HCT116 (cell line): ENCODE data around the gene PISD. TPM values are rescaled to one million over a fixed set of nuclear protein-coding genes. Genes with fewer than 3 reads are reported as not detected.

Source experiments
- ATAC-seq: fragments of 200-7000 bp; cut with Tn5 transposase; 2 replicates; pipeline ENCODE4 v1.9.1; 2020; ENCODE audit warnings: mild to moderate bottlenecking, moderate library complexity
- BruUV-seq: library from RNA; stranded (reverse); fragments of 400-500 nt; replicated peaks from 2 replicates; lab custom pipeline; 2021; lab: Mats Ljungman, UMichigan
- CTCF ChIA-PET: fragments of 300-600 bp; sonication (Branson Sonifier 250); formaldehyde crosslinking; loops from one replicate; lab custom pipeline; 2021; ENCODE audit warnings: antibody characterized with exemption; lab: Charles Lee
- POLR2A ChIA-PET: fragments of 300-600, 350-600 bp; sonication (Branson Sonifier 250); formaldehyde crosslinking; loops from one replicate; lab custom pipeline; 2021; ENCODE audit warnings: antibody characterized with exemption; lab: Charles Lee
- RAD21 ChIA-PET, 2 experiments: fragments of 300-600 bp; sonication (Branson Sonifier 250); formaldehyde crosslinking; loops; one replicate each; lab custom pipeline; 2023; ENCODE audit warnings: low total read pairs in 2 of 2; ENCODE audit not compliant: uncharacterized antibody in 2 of 2, unreplicated experiment in 2 of 2, low non-redundant PET in 1 of 2; lab: Charles Lee
- DNase-seq: peaks from one replicate; pipeline ENCODE4 v3.0.0-alpha.2; 2010; ENCODE audit warnings: low read depth, low spot score
- H2AFZ ChIP-seq: fragments of 200-600 bp; shearing (Covaris generic), sonication (generic); 2 replicates; pipeline ENCODE4 v1.6.1; 2017; ENCODE audit warnings: low read depth, mixed run types, mixed read lengths, antibody characterized with exemption, low read length; ENCODE audit not compliant: poor library complexity, severe bottlenecking
- H3K27ac ChIP-seq: 2 replicates; pipeline ENCODE4 v1.5.1; 2012; ENCODE audit warnings: low read depth, low read length
- H3K27me3 ChIP-seq: fragments of 200-600 bp; sonication (generic); 2 replicates; pipeline ENCODE4 v1.6.1; 2016; ENCODE audit warnings: mixed run types, low read length, mixed read lengths; ENCODE audit not compliant: insufficient read depth
- H3K36me3 ChIP-seq, 2 experiments: fragments of 200-500 bp in 1 of 2; fragments of 200-600 bp in 1 of 2; sonication (Bioruptor generic) in 1 of 2; sonication (generic) in 1 of 2; 2 replicates each; pipeline versions ENCODE4 v1.5.1 to v1.6.1; 2014 to 2016; ENCODE audit warnings: low read length in 2 of 2, inconsistent platforms in 1 of 2, mixed read lengths in 1 of 2, mixed run types in 1 of 2; ENCODE audit not compliant: insufficient read depth in 2 of 2, control insufficient read depth in 1 of 2
- H3K4me1 ChIP-seq, 2 experiments: fragments of 200-600 bp in 1 of 2; sonication (generic) in 1 of 2; 2 replicates each; pipeline versions ENCODE4 v1.5.1 to v1.6.1; 2012 to 2017; ENCODE audit warnings: low read length in 2 of 2, inconsistent platforms in 1 of 2, mild to moderate bottlenecking in 1 of 2, mixed read lengths in 1 of 2, mixed run types in 1 of 2, moderate library complexity in 1 of 2; ENCODE audit not compliant: insufficient read depth in 2 of 2, control insufficient read depth in 1 of 2
- H3K4me2 ChIP-seq: fragments of 200-600 bp; sonication (generic); 2 replicates; pipeline ENCODE4 v1.6.1; 2017; ENCODE audit warnings: mixed run types, low read length, mixed read lengths
- H3K4me3 ChIP-seq, 2 experiments: fragments of 200-600 bp in 1 of 2; sonication (generic) in 1 of 2; replicated peaks in 1 of 2; 2 replicates each; pipeline ENCODE4 v1.5.1; 2011 to 2016; ENCODE audit warnings: low read length in 2 of 2, control low read depth in 1 of 2, low read depth in 1 of 2, mild to moderate bottlenecking in 1 of 2, mixed read lengths in 1 of 2, mixed run types in 1 of 2
- H3K79me2 ChIP-seq: fragments of 200-600 bp; sonication (generic); 2 replicates; pipeline ENCODE4 v1.6.1; 2017; ENCODE audit warnings: mild to moderate bottlenecking, mixed run types, low read length, moderate library complexity, mixed read lengths; ENCODE audit not compliant: insufficient read depth
- H3K9ac ChIP-seq: fragments of 200-600 bp; sonication (generic); 2 replicates; pipeline ENCODE4 v1.6.1; 2016; ENCODE audit warnings: low read length, mixed read lengths
- H3K9me2 ChIP-seq: fragments of 200-600 bp; sonication (generic), shearing (Covaris generic); 2 replicates; pipeline ENCODE4 v1.6.1; 2017; ENCODE audit warnings: mixed run types, mild to moderate bottlenecking, moderate library complexity; ENCODE audit not compliant: insufficient read depth
- H3K9me3 ChIP-seq, 2 experiments: fragments of 200-500 bp in 1 of 2; fragments of 200-600 bp in 1 of 2; sonication (Bioruptor generic) in 1 of 2; sonication (generic) in 1 of 2; 2 replicates each; pipeline ENCODE4 v1.6.1; 2014 to 2017; ENCODE audit warnings: low read length in 2 of 2, mixed read lengths in 2 of 2, inconsistent platforms in 1 of 2, low read depth in 1 of 2, mild to moderate bottlenecking in 1 of 2, mixed run types in 1 of 2, moderate library complexity in 1 of 2; ENCODE audit not compliant: control insufficient read depth in 1 of 2, insufficient read depth in 1 of 2
- H4K20me1 ChIP-seq: fragments of 200-600 bp; sonication (generic), shearing (Covaris generic); 2 replicates; pipeline ENCODE4 v1.6.1; 2017; ENCODE audit warnings: mixed run types, mild to moderate bottlenecking, moderate library complexity; ENCODE audit not compliant: insufficient read depth
- ATF3 ChIP-seq: IDR thresholded peaks from 2 replicates; pipeline ENCODE4 v1.6.1; 2012
- CBX3 ChIP-seq: IDR thresholded peaks from 2 replicates; pipeline ENCODE4 v1.6.1; 2012; ENCODE audit warnings: low read depth
- CEBPB ChIP-seq: IDR thresholded peaks from 2 replicates; pipeline ENCODE4 v1.6.1; 2012; ENCODE audit warnings: low read depth
- ELF1 ChIP-seq: IDR thresholded peaks from 2 replicates; pipeline ENCODE4 v1.6.1; 2012; ENCODE audit warnings: low read depth, borderline replicate concordance
- EZH2 ChIP-seq: fragments of 200-600 bp; sonication (generic); IDR thresholded peaks from 2 replicates; pipeline ENCODE4 v1.6.1; 2017; ENCODE audit warnings: antibody characterized with exemption, mixed run types
- EZH2phosphoT487 ChIP-seq: fragments of 200-600 bp; IDR thresholded peaks from 2 replicates; pipeline ENCODE4 v1.6.1; 2018; ENCODE audit warnings: antibody characterized with exemption, borderline replicate concordance
- JUND ChIP-seq: IDR thresholded peaks from 2 replicates; pipeline ENCODE4 v1.6.1; 2012
- POLR2A ChIP-seq: IDR thresholded peaks from 2 replicates; pipeline ENCODE4 v1.7.0; 2011; ENCODE audit warnings: borderline replicate concordance; ENCODE audit not compliant: insufficient read depth, insufficient read length; ENCODE audit errors: extremely low read depth
- RAD21 ChIP-seq: IDR thresholded peaks from 2 replicates; pipeline ENCODE4 v1.6.1; 2012; ENCODE audit warnings: low read depth, mild to moderate bottlenecking
- SP1 ChIP-seq: IDR thresholded peaks from 2 replicates; pipeline ENCODE4 v1.6.1; 2012; ENCODE audit warnings: low read depth
- SRF ChIP-seq: IDR thresholded peaks from 2 replicates; pipeline ENCODE4 v1.6.1; 2012; ENCODE audit warnings: low read depth
- TCF7L2 ChIP-seq: IDR thresholded peaks from 2 replicates; pipeline ENCODE4 v1.7.0; 2011; ENCODE audit warnings: borderline replicate concordance, inconsistent platforms; ENCODE audit not compliant: insufficient read depth, insufficient read length; ENCODE audit errors: extremely low read depth
- ZFX ChIP-seq: fragments of 450-650 bp; IDR thresholded peaks from 2 replicates; pipeline ENCODE4 v1.6.1; 2017
- ZNF274 ChIP-seq: fragments of 200-500 bp; sonication (Bioruptor generic); IDR thresholded peaks from 2 replicates; pipeline ENCODE4 v1.6.1; 2014; ENCODE audit warnings: mild to moderate bottlenecking, low read depth, low read length, inconsistent platforms
- intact Hi-C: fragments of 100-400 bp; cut with micrococcal nuclease; formaldehyde crosslinking; loops from 2 replicates; pipeline ENCODE4 v1.10.0; 2022
- total RNA-seq: library from RNA; stranded (reverse); gene quantifications from one replicate; pipeline ENCODE4 v1.2.1, GENCODE V29; 2021; ENCODE audit not compliant: unreplicated experiment
- TF ChIP-seq, protein P1 (sequence below): IDR thresholded peaks from 2 replicates; pipeline ENCODE4 v1.6.1; 2011; ENCODE audit warnings: mild to moderate bottlenecking, low read length, moderate library complexity; ENCODE audit not compliant: insufficient replicate concordance; ENCODE audit errors: extremely low read depth
- TF ChIP-seq, protein P2 (sequence below), 3 experiments: fragments of 200-600 bp in 1 of 3; sonication (generic) in 1 of 3; IDR thresholded peaks in 2 of 3; conservative IDR thresholded peaks in 1 of 3; 2 replicates each; pipeline ENCODE4 v1.5.1; 2012 to 2017; ENCODE audit warnings: low read depth in 2 of 3, low read length in 2 of 3, antibody characterized with exemption in 1 of 3, borderline replicate concordance in 1 of 3, control low read depth in 1 of 3, mild to moderate bottlenecking in 1 of 3, mixed read lengths in 1 of 3, mixed run types in 1 of 3, moderate library complexity in 1 of 3; ENCODE audit not compliant: insufficient read depth in 1 of 3

The PISD gene
- total RNA-seq, 1 experiment from 2014 or later = 47.1 TPM

- Histone ChIP-seq H3K4me3 (no peak overlapping the region), H4K20me1 (no peaks in the 10 kb centered on the region), H3K9ac (no peak overlapping the region)
- no peak for DNase-seq
- POLR2A ChIA-PET = no interaction called here
- TF ChIP-seq JUND (no peak), ELF1 (no peak), RAD21 (no peak), CBX3 (no peak), EZH2 (no peak), TCF7L2 (no peak), EZH2phosphoT487 (no peak), ATF3 (no peak), ZFX (no peak), CEBPB (no peak), SP1 (no peak), ZNF274 (no peak), SRF (no peak), POLR2A (no peak)
- TF ChIP-seq, protein P1, sequence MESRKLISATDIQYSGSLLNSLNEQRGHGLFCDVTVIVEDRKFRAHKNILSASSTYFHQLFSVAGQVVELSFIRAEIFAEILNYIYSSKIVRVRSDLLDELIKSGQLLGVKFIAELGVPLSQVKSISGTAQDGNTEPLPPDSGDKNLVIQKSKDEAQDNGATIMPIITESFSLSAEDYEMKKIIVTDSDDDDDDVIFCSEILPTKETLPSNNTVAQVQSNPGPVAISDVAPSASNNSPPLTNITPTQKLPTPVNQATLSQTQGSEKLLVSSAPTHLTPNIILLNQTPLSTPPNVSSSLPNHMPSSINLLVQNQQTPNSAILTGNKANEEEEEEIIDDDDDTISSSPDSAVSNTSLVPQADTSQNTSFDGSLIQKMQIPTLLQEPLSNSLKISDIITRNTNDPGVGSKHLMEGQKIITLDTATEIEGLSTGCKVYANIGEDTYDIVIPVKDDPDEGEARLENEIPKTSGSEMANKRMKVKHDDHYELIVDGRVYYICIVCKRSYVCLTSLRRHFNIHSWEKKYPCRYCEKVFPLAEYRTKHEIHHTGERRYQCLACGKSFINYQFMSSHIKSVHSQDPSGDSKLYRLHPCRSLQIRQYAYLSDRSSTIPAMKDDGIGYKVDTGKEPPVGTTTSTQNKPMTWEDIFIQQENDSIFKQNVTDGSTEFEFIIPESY = no peak
- TF ChIP-seq, protein P2, sequence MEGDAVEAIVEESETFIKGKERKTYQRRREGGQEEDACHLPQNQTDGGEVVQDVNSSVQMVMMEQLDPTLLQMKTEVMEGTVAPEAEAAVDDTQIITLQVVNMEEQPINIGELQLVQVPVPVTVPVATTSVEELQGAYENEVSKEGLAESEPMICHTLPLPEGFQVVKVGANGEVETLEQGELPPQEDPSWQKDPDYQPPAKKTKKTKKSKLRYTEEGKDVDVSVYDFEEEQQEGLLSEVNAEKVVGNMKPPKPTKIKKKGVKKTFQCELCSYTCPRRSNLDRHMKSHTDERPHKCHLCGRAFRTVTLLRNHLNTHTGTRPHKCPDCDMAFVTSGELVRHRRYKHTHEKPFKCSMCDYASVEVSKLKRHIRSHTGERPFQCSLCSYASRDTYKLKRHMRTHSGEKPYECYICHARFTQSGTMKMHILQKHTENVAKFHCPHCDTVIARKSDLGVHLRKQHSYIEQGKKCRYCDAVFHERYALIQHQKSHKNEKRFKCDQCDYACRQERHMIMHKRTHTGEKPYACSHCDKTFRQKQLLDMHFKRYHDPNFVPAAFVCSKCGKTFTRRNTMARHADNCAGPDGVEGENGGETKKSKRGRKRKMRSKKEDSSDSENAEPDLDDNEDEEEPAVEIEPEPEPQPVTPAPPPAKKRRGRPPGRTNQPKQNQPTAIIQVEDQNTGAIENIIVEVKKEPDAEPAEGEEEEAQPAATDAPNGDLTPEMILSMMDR (IDR thresholded peaks at IDR 0.05 in 2 of 3, conservative IDR thresholded peaks at IDR 0.05 in 1 of 3; ENCODE audit: borderline replicate concordance in 1 of 3, insufficient read depth in 1 of 3, low read depth in 2 of 3, low read length in 2 of 3) = no peak
- TF ChIP-seq, all 23 proteins: peak for 0
- ChIA-PET CTCF (no interaction called here), RAD21 (interaction anchor here in 1 of 2 experiments (0.6 kb wide), 1 partner anchor 41 kb away, joined by 3 read pairs; no protein-coding TSS in a partner anchor)
- Histone ChIP-seq H3K36me3 (peaks cover 7 to 16% of the 10 kb centered on the region in 2 experiments; a peak in 2 of 4 replicates), H2AFZ (no peak overlapping the region), H3K27me3 (no peaks in the 10 kb centered on the region), H3K4me1 (no peaks in the 10 kb centered on the region), H3K27ac (no peak overlapping the region), H3K4me2 (no peak overlapping the region), H3K9me2 (no peaks in the 10 kb centered on the region), H3K9me3 (no peaks in the 10 kb centered on the region), H3K79me2 (peaks cover 39% of the 10 kb centered on the region)
- intact Hi-C loops = no loop called here
- no peak for ATAC-seq
- BruUV-seq = no TSS peak
Observed at GRCh38 chr22:31620756-31621480, 41.1 kb downstream of the PISD start.
